Transverse colon (tissue), 4 donors: ENCODE data around the gene PITPNM1. TPM values are rescaled to one million over a fixed set of nuclear protein-coding genes. Genes with fewer than 3 reads are reported as not detected.
"Not testable (repeated sequence)": the region's sequence is repeated elsewhere in the genome, so short reads cannot be mapped to it uniquely, and the experiment has no call there.

Experiments used
- DNase-seq: peaks from one replicate; pipeline ENCODE4 v3.0.0-alpha.2; 2019
- H3K27ac ChIP-seq, 4 donors: fragments of 200-600 bp; sonication (generic); 2 replicates each; pipeline ENCODE4 v1.5.1; 2016 to 2018; ENCODE audit warnings: inconsistent platforms in 4 of 4
- H3K27me3 ChIP-seq: fragments of 200-600 bp; sonication (generic); 2 replicates; pipeline ENCODE4 v1.5.1; 2017; ENCODE audit warnings: inconsistent platforms
- H3K36me3 ChIP-seq, 4 donors: fragments of 200-600 bp; sonication (generic); 2 replicates each; pipeline ENCODE4 v1.5.1; 2017 to 2019; ENCODE audit warnings: inconsistent platforms in 4 of 4
- H3K4me1 ChIP-seq, 4 donors: fragments of 200-600 bp; sonication (generic); 2 replicates each; pipeline ENCODE4 v1.5.1; 2017 to 2020; ENCODE audit warnings: inconsistent platforms in 4 of 4
- H3K4me3 ChIP-seq, 4 donors: fragments of 200-600 bp; sonication (generic); 1 replicate in 1 of 4; 2 replicates in 3 of 4; pipeline versions ENCODE4 v1.5.1 to v1.6.1; 2017 to 2019; ENCODE audit warnings: inconsistent platforms in 4 of 4
- H3K9me3 ChIP-seq, 2 donors: fragments of 200-600 bp; sonication (generic); 2 replicates each; pipeline ENCODE4 v1.5.1; 2017 to 2019; ENCODE audit warnings: inconsistent platforms in 2 of 2
- EP300 ChIP-seq: sonication (generic); formaldehyde crosslinking; IDR thresholded peaks from one replicate; pipeline ENCODE4 v1.6.1; 2017; ENCODE audit warnings: antibody characterized with exemption, low read depth
- POLR2A ChIP-seq: fragments of 450-650 bp; IDR thresholded peaks from one replicate; pipeline ENCODE4 v1.6.1; 2016; ENCODE audit warnings: antibody characterized with exemption, mild to moderate bottlenecking, moderate library complexity
- POLR2AphosphoS5 ChIP-seq, 3 donors: sonication (generic); formaldehyde crosslinking; IDR thresholded peaks; one replicate each; pipeline ENCODE4 v1.6.1; 2016; ENCODE audit warnings: antibody characterized with exemption in 3 of 3
- WGBS, 2 donors: methylation state at CpG; one replicate each; pipeline ENCODE4 v1.1.5; 2018; ENCODE audit warnings: low coverage in 1 of 2; 5-methylcytosine and 5-hydroxymethylcytosine counted together
- in situ Hi-C, 4 donors: fragments of 200-750 bp; cut with MboI; loops; one replicate each; pipeline versions ENCODE4 v1.15.0 to v1.15.1; 2017; ENCODE audit warnings: low sequenced_read_pairs in 3 of 4, low pct_ligation_motif_present in 1 of 4, low pct_unique_long_range_greater_than_20kb in 1 of 4
- intact Hi-C: fragments of 100-400 bp; cut with DNase I; formaldehyde crosslinking; loops from one replicate; pipeline ENCODE4 v1.15.1; 2023; ENCODE audit warnings: low total_unique reads
- total RNA-seq, 4 donors: library from RNA; depleted of rRNA; stranded (reverse); fragments of >200 nt; gene quantifications; one replicate each; pipeline ENCODE4 v1.1.0, GENCODE V29; 2016
- TF ChIP-seq, protein P1 (sequence below), 5 experiments: fragments of 200-600 bp in 3 of 5; fragments of 450-650 bp in 2 of 5; sonication (generic) in 3 of 5; IDR thresholded peaks; 1 replicate in 2 of 5; 2 replicates in 3 of 5; pipeline ENCODE4 v1.5.1; 2016 to 2017; ENCODE audit warnings: antibody characterized with exemption in 5 of 5, inconsistent platforms in 3 of 5, mild to moderate bottlenecking in 2 of 5, moderate library complexity in 1 of 5

Gene PITPNM1
- total RNA-seq, 4 donors from 2014 or later: 23.5 to 451 (median 60.8) TPM

DNA sequence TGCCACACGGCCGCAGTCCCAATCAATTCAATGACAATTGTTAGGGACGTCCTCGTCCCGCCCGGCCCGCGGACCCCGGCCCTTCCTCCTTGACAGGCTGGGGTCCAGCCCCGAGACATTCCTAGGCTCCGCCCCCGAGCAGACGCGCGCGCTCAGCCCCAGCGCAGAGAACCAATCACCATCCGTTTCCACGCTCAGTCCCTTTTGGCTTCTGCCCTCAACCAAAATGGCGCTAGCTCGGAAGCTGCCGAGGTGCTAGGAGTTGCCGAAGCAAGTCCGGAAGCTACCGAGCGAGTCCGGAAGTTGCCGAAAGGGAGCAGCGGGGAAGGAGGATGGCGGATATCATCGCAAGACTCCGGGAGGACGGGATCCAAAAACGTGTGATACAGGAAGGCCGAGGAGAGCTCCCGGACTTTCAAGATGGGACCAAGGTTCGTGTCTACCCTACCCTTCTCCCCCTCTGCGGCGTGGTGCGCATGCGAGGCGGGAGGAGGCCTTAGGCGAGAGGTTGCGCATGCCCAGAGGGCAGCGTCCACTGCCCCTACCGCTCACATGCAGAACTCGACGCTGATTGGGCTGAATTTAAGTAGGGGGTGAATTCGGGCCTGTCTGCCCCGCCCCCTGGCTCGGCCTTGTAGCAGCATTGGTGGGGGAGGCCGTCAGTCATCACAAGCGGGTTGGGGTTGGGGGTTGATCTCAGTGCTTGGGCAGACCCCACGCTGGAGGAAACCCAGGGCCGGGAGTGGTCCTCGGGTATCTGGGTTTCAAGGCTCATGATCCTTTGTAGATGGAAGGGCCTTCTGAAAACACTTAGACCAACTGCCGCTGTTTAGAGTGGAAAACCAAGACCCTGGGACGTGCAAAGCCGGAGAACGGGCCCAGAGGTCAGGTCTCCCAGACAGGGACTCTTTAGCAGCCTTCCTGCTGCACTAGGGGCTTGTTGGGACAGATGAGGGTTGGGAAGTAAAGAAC, 22.1 kb downstream of the PITPNM1 start, which contains the start of gene AIP:
AIP (plus strand) TSS at position 200 of the 972 bp plus-strand sequence; CDS start at position 333, 133 bp downstream.
- H3K4me3 ChIP-seq: peak within 1 kb of the TSS; percentile 40 to 62 (median 46)
- WGBS, 2 donors: 0 to 10% methylated on average over 2 to 60 of the region's 60 CpGs
- peaks cover 15 to 32% (median 25%) of the 10 kb centered on the region in 4 donors for H3K4me1 ChIP-seq
- TF ChIP-seq POLR2AphosphoS5 (IDR thresholded peaks at IDR 0.05): peak; percentile 62 to 79 (median 67)
- no peak for TF ChIP-seq EP300
- TF ChIP-seq, protein P1, sequence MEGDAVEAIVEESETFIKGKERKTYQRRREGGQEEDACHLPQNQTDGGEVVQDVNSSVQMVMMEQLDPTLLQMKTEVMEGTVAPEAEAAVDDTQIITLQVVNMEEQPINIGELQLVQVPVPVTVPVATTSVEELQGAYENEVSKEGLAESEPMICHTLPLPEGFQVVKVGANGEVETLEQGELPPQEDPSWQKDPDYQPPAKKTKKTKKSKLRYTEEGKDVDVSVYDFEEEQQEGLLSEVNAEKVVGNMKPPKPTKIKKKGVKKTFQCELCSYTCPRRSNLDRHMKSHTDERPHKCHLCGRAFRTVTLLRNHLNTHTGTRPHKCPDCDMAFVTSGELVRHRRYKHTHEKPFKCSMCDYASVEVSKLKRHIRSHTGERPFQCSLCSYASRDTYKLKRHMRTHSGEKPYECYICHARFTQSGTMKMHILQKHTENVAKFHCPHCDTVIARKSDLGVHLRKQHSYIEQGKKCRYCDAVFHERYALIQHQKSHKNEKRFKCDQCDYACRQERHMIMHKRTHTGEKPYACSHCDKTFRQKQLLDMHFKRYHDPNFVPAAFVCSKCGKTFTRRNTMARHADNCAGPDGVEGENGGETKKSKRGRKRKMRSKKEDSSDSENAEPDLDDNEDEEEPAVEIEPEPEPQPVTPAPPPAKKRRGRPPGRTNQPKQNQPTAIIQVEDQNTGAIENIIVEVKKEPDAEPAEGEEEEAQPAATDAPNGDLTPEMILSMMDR (IDR thresholded peaks at IDR 0.05): peak in 3 of 5 experiments; percentile 21 to 69 (median 50)
- TF ChIP-seq POLR2A: peak; percentile 78
- H3K27me3 ChIP-seq: no peaks in the 10 kb centered on the region
- H3K27ac ChIP-seq: peak within 1 kb of the TSS; percentile 82 to 90 (median 90)
- in situ Hi-C loops (loop anchor here in 2 of 4 donors (10.0 kb wide), 1 partner anchor 88 kb away; the partner anchor contains the start of gene RAD9A (in 2 of the 2)), intact Hi-C loops (loop anchor here (5.0 kb wide), 1 partner anchor 81 kb away; the partner anchor contains the start of genes PPP1CA and TBC1D10C)
- H3K9me3 ChIP-seq: no peaks in the 10 kb centered on the region
- peak; percentile 98 for DNase-seq
- peaks cover 0 to 5% (median 0%) of the 10 kb centered on the region in 4 donors for H3K36me3 ChIP-seq

DNA sequence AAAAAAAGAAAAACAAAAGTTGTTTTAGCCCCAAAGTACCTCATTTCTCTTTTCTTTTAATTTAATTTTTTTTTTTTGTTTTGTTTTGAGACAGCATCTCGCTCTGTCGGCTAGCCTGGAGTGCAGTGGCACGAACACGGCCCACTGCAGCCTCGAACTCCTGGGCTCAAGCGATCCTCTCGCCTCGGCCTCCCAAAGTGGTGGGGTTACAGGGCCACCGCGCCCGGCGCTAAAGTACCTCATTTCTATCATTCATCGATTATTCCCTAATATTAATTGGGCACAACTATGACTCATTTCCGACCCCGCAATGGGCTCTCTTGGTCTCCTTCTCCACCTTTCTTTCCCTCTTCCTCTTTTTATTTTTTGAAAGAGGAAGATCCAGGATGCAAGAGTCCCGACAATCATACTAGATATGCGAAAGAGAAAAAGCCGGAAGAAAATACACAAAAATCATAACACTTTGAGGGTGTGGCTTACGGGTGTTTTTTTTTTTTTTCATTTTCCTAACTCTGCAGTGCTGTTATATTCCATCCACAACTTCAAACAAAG, 22.8 kb downstream of the PITPNM1 start:
- peaks cover 15 to 32% (median 25%) of the 10 kb centered on the region in 4 donors for H3K4me1 ChIP-seq
- H3K36me3 ChIP-seq: no peaks in the 10 kb centered on the region
- H3K9me3 ChIP-seq: no peaks in the 10 kb centered on the region
- intact Hi-C loops: loop anchor here (5.0 kb wide), 1 partner anchor 80 kb away; the partner anchor contains the start of genes PPP1CA and TBC1D10C
- no peak for DNase-seq
- no peak for TF ChIP-seq POLR2A
- TF ChIP-seq, protein P1 (IDR thresholded peaks at IDR 0.05): no peak
- in situ Hi-C loops: loop anchor here in 2 of 4 donors (10.0 kb wide), 1 partner anchor 88 kb away; the partner anchor contains the start of gene RAD9A (in 2 of the 2)
- H3K27me3 ChIP-seq: no peaks in the 10 kb centered on the region
- H3K4me3 ChIP-seq: peak overlapping the region; percentile 40 to 62 (median 46)
- H3K27ac ChIP-seq: peak overlapping the region; percentile 82 to 90 (median 90)
- 22 to 29% methylated on average over 19 of the region's 19 CpGs for WGBS, 2 donors

DNA sequence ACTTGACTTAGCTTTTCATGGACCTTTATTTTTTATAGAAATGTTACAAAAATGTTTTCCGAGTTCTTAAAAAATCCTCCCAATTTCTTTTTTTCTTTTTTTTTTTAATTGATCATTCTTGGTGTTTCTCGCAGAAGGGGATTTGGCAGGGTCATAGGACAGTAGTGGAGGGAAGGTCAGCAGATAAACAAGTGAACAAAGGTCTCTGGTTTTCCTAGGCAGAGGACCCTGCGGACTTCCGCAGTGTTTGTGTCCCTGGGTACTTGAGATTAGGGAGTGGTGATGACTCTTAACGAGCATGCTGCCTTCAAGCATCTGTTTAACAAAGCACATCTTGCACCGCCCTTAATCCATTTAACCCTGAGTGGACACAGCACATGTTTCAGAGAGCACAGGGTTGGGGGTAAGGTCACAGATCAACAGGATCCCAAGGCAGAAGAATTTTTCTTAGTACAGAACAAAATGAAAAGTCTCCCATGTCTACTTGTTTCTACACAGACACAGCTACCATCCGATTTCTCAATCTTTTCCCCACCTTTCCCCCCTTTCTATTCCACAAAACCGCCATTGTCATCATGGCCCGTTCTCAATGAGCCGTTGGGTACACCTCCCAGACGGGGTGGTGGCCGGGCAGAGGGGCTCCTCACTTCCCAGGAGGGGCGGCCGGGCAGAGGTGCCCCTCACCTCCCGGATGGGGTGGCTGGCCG, 27.7 kb downstream of the PITPNM1 start:
- in situ Hi-C loops, H3K27ac ChIP-seq, H3K9me3 ChIP-seq, H3K27me3 ChIP-seq, H3K4me1 ChIP-seq, H3K36me3 ChIP-seq, DNase-seq, intact Hi-C loops, H3K4me3 ChIP-seq: not testable (repeated sequence)
- 78 to 80% methylated on average over 12 to 15 of the region's 16 CpGs for WGBS, 2 donors

DNA sequence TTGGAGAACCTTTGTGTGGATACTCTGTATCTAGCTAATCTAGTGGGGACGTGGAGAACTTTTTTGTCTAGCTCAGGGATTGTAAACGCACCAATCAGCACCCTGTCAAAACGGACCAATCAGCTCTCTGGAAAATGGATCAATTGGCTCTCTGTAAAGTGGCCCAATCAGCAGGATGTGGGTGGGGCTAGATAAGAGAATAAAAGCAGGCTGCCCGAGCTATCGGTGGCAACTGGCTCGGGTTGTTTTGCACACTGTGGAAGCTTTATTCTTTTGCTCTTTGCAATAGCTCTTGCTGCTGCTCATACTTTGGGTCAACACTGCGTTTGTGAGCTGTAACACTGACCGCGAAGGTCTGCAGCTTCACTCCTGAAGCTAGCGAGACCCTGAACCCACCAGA, 28.5 kb downstream of the PITPNM1 start:
- H3K36me3 ChIP-seq, H3K9me3 ChIP-seq, H3K4me1 ChIP-seq, H3K4me3 ChIP-seq, H3K27me3 ChIP-seq, H3K27ac ChIP-seq, in situ Hi-C loops, intact Hi-C loops, DNase-seq: not testable (repeated sequence)
- 77 to 78% methylated on average over 7 to 10 of the region's 10 CpGs for WGBS, 2 donors
